PC-9 (cell line): ENCODE measurements around the gene GAB2. TPM values are rescaled to one million over a fixed set of nuclear protein-coding genes. Genes with fewer than 3 reads are reported as not detected.

Experiments used
- BruUV-seq: library from RNA; stranded (reverse); fragments of 400-500 nt; replicated peaks from 2 replicates; lab custom pipeline; 2021; lab: Mats Ljungman, UMichigan
- CTCF ChIA-PET: fragments of 300-600 bp; sonication (Branson Sonifier 250); formaldehyde crosslinking; loops from one replicate; lab custom pipeline; 2022; ENCODE audit warnings: antibody characterized with exemption; lab: Charles Lee
- POLR2A ChIA-PET: fragments of 300-600 bp; sonication (Branson Sonifier 250); formaldehyde crosslinking; loops from one replicate; lab custom pipeline; 2022; ENCODE audit warnings: antibody characterized with exemption; ENCODE audit not compliant: unreplicated experiment; lab: Charles Lee
- DNase-seq, 2 experiments: peaks; one replicate each; pipeline versions ENCODE4 v3.0.0 to v3.0.0-alpha.2; 2015 to 2022; ENCODE audit warnings: mixed read lengths in 1 of 2
- H2AFZ ChIP-seq: fragments of 200-600 bp; sonication (generic); 2 replicates; pipeline ENCODE4 v1.8.1; 2017; ENCODE audit warnings: antibody characterized with exemption
- H3F3A ChIP-seq: fragments of 200-600 bp; sonication (generic); 2 replicates; pipeline ENCODE4 v1.8.1; 2017; ENCODE audit warnings: antibody characterized with exemption, mild to moderate bottlenecking, low read depth; ENCODE audit not compliant: insufficient read depth
- H3K27ac ChIP-seq: fragments of 200-600 bp; sonication (generic); 2 replicates; pipeline ENCODE4 v1.6.1; 2016; ENCODE audit warnings: mixed run types
- H3K27me3 ChIP-seq: fragments of 200-600 bp; sonication (generic); 2 replicates; pipeline ENCODE4 v1.6.1; 2016; ENCODE audit warnings: low read depth, mixed run types; ENCODE audit not compliant: insufficient read depth
- H3K36me3 ChIP-seq: fragments of 200-600 bp; sonication (generic); 2 replicates; pipeline ENCODE4 v1.6.1; 2016; ENCODE audit warnings: low read depth, mixed run types
- H3K4me1 ChIP-seq: fragments of 200-600 bp; sonication (generic); replicated peaks from 2 replicates; pipeline ENCODE4 v1.6.1; 2016; ENCODE audit warnings: mixed run types; ENCODE audit not compliant: insufficient read depth
- H3K4me2 ChIP-seq: fragments of 200-600 bp; sonication (generic); 2 replicates; pipeline ENCODE4 v1.6.1; 2017; ENCODE audit warnings: mixed run types
- H3K4me3 ChIP-seq: fragments of 200-600 bp; sonication (generic); 2 replicates; pipeline ENCODE4 v1.6.1; 2016; ENCODE audit warnings: mixed run types
- H3K79me2 ChIP-seq: fragments of 200-600 bp; sonication (generic); 2 replicates; pipeline ENCODE4 v1.6.1; 2017; ENCODE audit warnings: low read depth, mixed run types
- H3K9me2 ChIP-seq: fragments of 200-600 bp; sonication (generic); 2 replicates; pipeline ENCODE4 v1.8.1; 2017; ENCODE audit warnings: mild to moderate bottlenecking; ENCODE audit not compliant: insufficient read depth
- H3K9me3 ChIP-seq: fragments of 200-600 bp; sonication (generic); 2 replicates; pipeline ENCODE4 v1.8.1; 2016; ENCODE audit warnings: low read depth; ENCODE audit not compliant: insufficient read depth
- H4K20me1 ChIP-seq: fragments of 200-600 bp; sonication (generic); 2 replicates; pipeline ENCODE4 v1.8.1; 2017; ENCODE audit not compliant: insufficient read depth
- CTCF ChIP-seq: fragments of 200-600 bp; sonication (generic); conservative IDR thresholded peaks from 2 replicates; pipeline ENCODE4 v1.6.1; 2017; ENCODE audit warnings: mixed run types, antibody characterized with exemption, mild to moderate bottlenecking, moderate library complexity
- EZH2 ChIP-seq: fragments of 200-600 bp; sonication (generic); IDR thresholded peaks from 2 replicates; pipeline ENCODE4 v1.8.0; 2017; ENCODE audit warnings: antibody characterized with exemption, low read depth
- intact Hi-C: fragments of 100-400 bp; cut with micrococcal nuclease; formaldehyde crosslinking; loops from one replicate; pipeline ENCODE4 v1.10.0; 2022; ENCODE audit not compliant: unreplicated experiment
- total RNA-seq: library from RNA; stranded (reverse); gene quantifications from 2 replicates; pipeline ENCODE4 v1.2.3, GENCODE V29; 2021

The GAB2 gene
- total RNA-seq, 1 experiment from 2014 or later = 17.5 TPM

GRCh38 chr11:78438298-78438975, 20.8 kb upstream of the GAB2 start:
- 0 out of 2 replicates have a peak, but pooled peaks cover 8% of the 10 kb centered on the region for H3K4me1 ChIP-seq
- no peaks in the 10 kb centered on the region for H3K36me3 ChIP-seq
- no TSS peak for BruUV-seq
- ChIA-PET POLR2A (no interaction called here), CTCF (interaction anchor here (0.6 kb wide), 1 partner anchor 206 kb away, joined by 3 read pairs; no protein-coding TSS in a partner anchor)
- no peaks in the 10 kb centered on the region for H4K20me1 ChIP-seq
- no peaks in the 10 kb centered on the region for H3K9me2 ChIP-seq
- H2AFZ ChIP-seq = no peak overlapping the region
- H3F3A ChIP-seq = peaks cover 3% of the 10 kb centered on the region; the same call in 1 of the 2 replicates
- intact Hi-C loops = no loop called here
- no peak overlapping the region for H3K4me3 ChIP-seq
- no peaks in the 10 kb centered on the region for H3K27me3 ChIP-seq
- H3K4me2 ChIP-seq = no peak overlapping the region
- no peak overlapping the region for H3K27ac ChIP-seq
- no peak for DNase-seq
- H3K9me3 ChIP-seq = no peaks in the 10 kb centered on the region
- no peaks in the 10 kb centered on the region for H3K79me2 ChIP-seq
- TF ChIP-seq EZH2 (no peak), CTCF (no peak)

- TF ChIP-seq CTCF (no peak), EZH2 (no peak)
- Histone ChIP-seq H3F3A (no peaks in the 10 kb centered on the region), H3K4me2 (no peak overlapping the region), H2AFZ (no peak overlapping the region), H3K9me2 (no peaks in the 10 kb centered on the region), H3K9me3 (no peaks in the 10 kb centered on the region), H3K79me2 (no peaks in the 10 kb centered on the region), H3K27ac (no peak overlapping the region), H3K4me3 (no peak overlapping the region), H4K20me1 (no peaks in the 10 kb centered on the region), H3K27me3 (no peaks in the 10 kb centered on the region), H3K36me3 (no peaks in the 10 kb centered on the region), H3K4me1 (no peaks in the 10 kb centered on the region; the same call in 1 of the 2 replicates)
- BruUV-seq = no TSS peak
- ChIA-PET CTCF (interaction anchor here (0.7 to 2.1 kb wide), 3 partner anchors 205 to 413 kb away, joined by 3 to 11 read pairs (median 5); no protein-coding TSS in a partner anchor), POLR2A (interaction anchor here (0.7 kb wide), 1 partner anchor 556 kb away, joined by 15 read pairs; no protein-coding TSS in a partner anchor)
- DNase-seq = peak in 1 of 2 experiments; percentile 29
- intact Hi-C loops = no loop called here
Measured at GRCh38 chr11:78432956-78433355, 15.3 kb upstream of the GAB2 start.

GRCh38 chr11:78432058-78432515, 14.5 kb upstream of the GAB2 start:
- POLR2A ChIA-PET = interaction anchor here (0.5 to 0.7 kb wide), 2 partner anchors 19 to 555 kb away, joined by 4 to 15 read pairs; no protein-coding TSS in a partner anchor

More at GRCh38 chr11:78432058-78432515, 14.5 kb upstream of the GAB2 start:
- H3K9me3 ChIP-seq = no peaks in the 10 kb centered on the region
- DNase-seq = peak; percentile 29 to 33
- H3K27ac ChIP-seq = no peak overlapping the region
- H3K79me2 ChIP-seq = no peaks in the 10 kb centered on the region
- no TSS peak for BruUV-seq
- H3F3A ChIP-seq = no peaks in the 10 kb centered on the region
- H4K20me1 ChIP-seq = no peaks in the 10 kb centered on the region
- H3K4me2 ChIP-seq = no peak overlapping the region
- no peak overlapping the region for H2AFZ ChIP-seq
- H3K4me1 ChIP-seq = no peaks in the 10 kb centered on the region; the same call in 1 of the 2 replicates
- CTCF ChIA-PET = interaction anchor here (0.7 to 2.1 kb wide), 3 partner anchors 204 to 412 kb away, joined by 3 to 11 read pairs (median 5); no protein-coding TSS in a partner anchor
- no peaks in the 10 kb centered on the region for H3K36me3 ChIP-seq
- TF ChIP-seq EZH2 = no peak
- TF ChIP-seq CTCF = peak; percentile 75
- H3K4me3 ChIP-seq = no peak overlapping the region
- no peaks in the 10 kb centered on the region for H3K9me2 ChIP-seq
- no peaks in the 10 kb centered on the region for H3K27me3 ChIP-seq
- intact Hi-C loops = no loop called here
